NK-92 (cell line): ENCODE data around the gene IGF2R.
"Not testable (repeated sequence)": the region's sequence is repeated elsewhere in the genome, so short reads cannot be mapped to it uniquely, and the experiment has no call there.

Source experiments
- DNase-seq: peaks from one replicate; lab custom pipeline; 2025; ENCODE audit not compliant: unreplicated experiment; lab: John Stamatoyannopoulos, UW

Gene IGF2R

GRCh38 chr6:159951772-159952171 lies 17.1 kb upstream of the IGF2R start:
- DNase-seq, result no peak

- DNase-seq, result no peak
These were observed 16.4 kb upstream of the IGF2R start for GRCh38 chr6:159952289-159953005.

GRCh38 chr6:159953091-159953601 lies 15.7 kb upstream of the IGF2R start:
- no peak for DNase-seq

- no peak for DNase-seq
These were observed 12.9 kb upstream of the IGF2R start for GRCh38 chr6:159955945-159956361.

- no peak for DNase-seq
These were observed 11.7 kb upstream of the IGF2R start for GRCh38 chr6:159957071-159957673.

GRCh38 chr6:159959165-159959975 lies 9.5 kb upstream of the IGF2R start:
- no peak for DNase-seq

GRCh38 chr6:159959976-159960384 lies 8.9 kb upstream of the IGF2R start:
- no peak for DNase-seq

- no peak for DNase-seq
These were observed 8.4 kb upstream of the IGF2R start for GRCh38 chr6:159960485-159960884.

GRCh38 chr6:159961528-159961927 lies 7.4 kb upstream of the IGF2R start:
- no peak for DNase-seq

GRCh38 chr6:159963111-159963510 lies 5.8 kb upstream of the IGF2R start:
- DNase-seq, result no peak

GRCh38 chr6:159964046-159964445 lies 4.8 kb upstream of the IGF2R start:
- DNase-seq, result no peak

GRCh38 chr6:159966339-159966738 lies 2.5 kb upstream of the IGF2R start:
- no peak for DNase-seq

GRCh38 chr6:159966981-159967380 lies 1.9 kb upstream of the IGF2R start:
- no peak for DNase-seq

GRCh38 chr6:159967621-159968020 lies 1.3 kb upstream of the IGF2R start:
- DNase-seq, result not testable (repeated sequence)

- no peak for DNase-seq
These were observed 476 bp downstream of the IGF2R start for GRCh38 chr6:159969204-159969912.

GRCh38 chr6:159969921-159970320 lies 1.0 kb downstream of the IGF2R start:
- DNase-seq, result no peak

GRCh38 chr6:159970659-159971063 lies 1.8 kb downstream of the IGF2R start:
- DNase-seq, result no peak

- DNase-seq, result no peak
These were observed 2.7 kb downstream of the IGF2R start for GRCh38 chr6:159971341-159972178.

GRCh38 chr6:159972506-159973268 lies 3.8 kb downstream of the IGF2R start:
- no peak for DNase-seq
